K562 (cell line): ENCODE results near the gene MACF1. TPM values are rescaled to one million over a fixed set of nuclear protein-coding genes. Genes with fewer than 3 reads are reported as not detected.

Source experiments
- ATAC-seq: fragments of 200-7000 bp; cut with Tn5 transposase; 3 replicates; pipeline ENCODE4 v1.9.1; 2020; ENCODE audit warnings: moderate library complexity
- BruUV-seq: library from RNA; stranded (reverse); fragments of 400-500 nt; replicated peaks from 2 replicates; lab custom pipeline; 2021; lab: Mats Ljungman, UMichigan
- CTCF ChIA-PET: fragments of 300-600 bp; formaldehyde crosslinking; extraction: SDS; loops from one replicate; lab custom pipeline; 2021; ENCODE audit warnings: low intra/inter-chr PET ratio; lab: Yijun Ruan, JAX
- POLR2A ChIA-PET: fragments of 300-600, 350-650 bp; sonication (Branson Sonifier 250); formaldehyde crosslinking; extraction: SDS; loops from one replicate; lab custom pipeline; 2021; ENCODE audit warnings: antibody characterized with exemption, inconsistent platforms; lab: Yijun Ruan, JAX
- DNase-seq, 4 experiments: peaks; one replicate each; pipeline versions ENCODE4 v3.0.0 to v3.0.0-alpha.2; 2011 to 2018; ENCODE audit warnings: low spot score in 3 of 4, mixed read lengths in 3 of 4; ENCODE audit errors: extremely low read depth in 1 of 4
- FAIRE-seq: peaks from 2 replicates; lab custom pipeline; 2011; peaks lifted over from hg19 to GRCh38; lab: Jason Lieb, UNC
- H2AFZ ChIP-seq: 2 replicates; pipeline ENCODE4 v1.6.0; 2011; ENCODE audit warnings: low read depth, low read length, control low read depth, inconsistent platforms
- H3K27ac ChIP-seq: fragments of 200-600 bp; 3 replicates; pipeline ENCODE4 v1.8.0; 2011; ENCODE audit warnings: low read depth, mild to moderate bottlenecking, control low read depth, inconsistent platforms, low read length, moderate library complexity, mixed read lengths; ENCODE audit errors: extremely low read depth
- H3K27me3 ChIP-seq, 2 experiments: fragments of 300-600 bp in 1 of 2; 2 replicates in 1 of 2; 3 replicates in 1 of 2; pipeline versions ENCODE4 v1.6.0 to v1.8.0; 2011; ENCODE audit warnings: inconsistent platforms in 2 of 2, low read length in 2 of 2, mild to moderate bottlenecking in 1 of 2, mixed read lengths in 1 of 2, moderate library complexity in 1 of 2; ENCODE audit not compliant: control insufficient read depth in 2 of 2, insufficient read depth in 2 of 2
- H3K36me3 ChIP-seq: fragments of 300-600 bp; 3 replicates; pipeline ENCODE4 v1.8.0; 2011; ENCODE audit warnings: mild to moderate bottlenecking, low read length, inconsistent platforms; ENCODE audit not compliant: control insufficient read depth, insufficient read depth
- H3K4me1 ChIP-seq, 2 experiments: fragments of 200-600 bp in 1 of 2; replicated peaks in 1 of 2; 2 replicates in 1 of 2; 3 replicates in 1 of 2; pipeline versions ENCODE4 v1.5.1 to v1.8.0; 2011; ENCODE audit warnings: inconsistent platforms in 2 of 2, low read length in 2 of 2, mild to moderate bottlenecking in 1 of 2, mixed read lengths in 1 of 2, moderate library complexity in 1 of 2; ENCODE audit not compliant: control insufficient read depth in 2 of 2, insufficient read depth in 2 of 2
- H3K4me2 ChIP-seq: 2 replicates; pipeline ENCODE4 v1.6.1; 2011; ENCODE audit warnings: low read length, control low read depth, inconsistent platforms, mixed read lengths; ENCODE audit not compliant: insufficient read depth
- H3K4me3 ChIP-seq: fragments of 200-600 bp; sonication (generic), shearing (Covaris generic); 2 replicates; pipeline ENCODE4 v1.5.1; 2016; ENCODE audit warnings: control low read depth, inconsistent platforms
- H3K79me2 ChIP-seq: fragments of 200-600 bp; 3 replicates; pipeline ENCODE4 v1.8.0; 2011; ENCODE audit warnings: low read length, inconsistent platforms; ENCODE audit not compliant: control insufficient read depth, insufficient read depth
- H3K9ac ChIP-seq, 2 experiments: 2 replicates each; pipeline versions ENCODE4 v1.6.0 to v1.6.1; 2011; ENCODE audit warnings: low read depth in 2 of 2, low read length in 2 of 2, control low read depth in 1 of 2, inconsistent platforms in 1 of 2, mild to moderate bottlenecking in 1 of 2, mixed read lengths in 1 of 2; ENCODE audit not compliant: insufficient read depth in 1 of 2
- H3K9me1 ChIP-seq: one replicate; pipeline ENCODE4 v1.6.0; 2011; ENCODE audit warnings: inconsistent platforms, mild to moderate bottlenecking, low read length, moderate library complexity; ENCODE audit not compliant: control insufficient read depth, insufficient read depth
- H3K9me3 ChIP-seq: replicated peaks from 2 replicates; pipeline ENCODE4 v1.5.1; 2011; ENCODE audit warnings: low read depth, low read length, inconsistent platforms; ENCODE audit not compliant: control insufficient read depth, insufficient read depth
- H4K20me1 ChIP-seq: replicated peaks from 2 replicates; pipeline ENCODE4 v1.6.1; 2011; ENCODE audit warnings: low read length, inconsistent platforms, mixed read lengths; ENCODE audit not compliant: control insufficient read depth, insufficient read depth
- NFXL1 ChIP-seq: fragments of 450-650 bp; formaldehyde crosslinking; IDR thresholded peaks from 2 replicates; pipeline ENCODE4 v1.4.0; 2021; ENCODE audit warnings: mild to moderate bottlenecking
- SAFB2 ChIP-seq: fragments of 200-400 bp; formaldehyde crosslinking; IDR thresholded peaks from 2 replicates; pipeline ENCODE4 v1.6.1; 2018; ENCODE audit warnings: borderline replicate concordance, low read length, low read depth, moderate library complexity; ENCODE audit not compliant: severe bottlenecking
- USF2 ChIP-seq: sonication (generic); formaldehyde crosslinking; IDR thresholded peaks from 2 replicates; pipeline ENCODE4 v1.5.0; 2020; ENCODE audit warnings: missing genetic modification reagents
- ZBTB33 ChIP-seq: sonication (generic); formaldehyde crosslinking; IDR thresholded peaks from 2 replicates; pipeline ENCODE4 v1.8.1; 2023; ENCODE audit warnings: mild to moderate bottlenecking, missing genetic modification reagents
- ZNF124 ChIP-seq: sonication (generic); formaldehyde crosslinking; IDR thresholded peaks from 2 replicates; pipeline ENCODE4 v1.8.1; 2022; ENCODE audit warnings: missing genetic modification reagents
- ZNF274 ChIP-seq: IDR thresholded peaks from 2 replicates; pipeline ENCODE4 v1.6.1; 2011; ENCODE audit warnings: low read depth, mild to moderate bottlenecking, low read length, moderate library complexity, borderline replicate concordance
- WGBS: fragments of 100-300 bp; shearing (Covaris generic); methylation state at CpG from one replicate; pipeline ENCODE4 v1.1.6; 2016; ENCODE audit warnings: low coverage, mixed read lengths; ENCODE audit not compliant: insufficient coverage; ENCODE audit errors: missing lambda C conversion rate; 5-methylcytosine and 5-hydroxymethylcytosine counted together
- in situ Hi-C: fragments of 300-500 bp; cut with MboI; formaldehyde crosslinking; loops from 4 replicates; pipeline ENCODE4 v1.15.0; 2018; ENCODE audit warnings: inconsistent platforms, mixed read lengths
- intact Hi-C: fragments of 100-400 bp; cut with micrococcal nuclease; formaldehyde crosslinking; loops from 2 replicates; pipeline ENCODE4 v1.14.2; 2022
- polyA plus RNA-seq, 8 experiments: library from polyadenylated mRNA; depleted of rRNA in 4 of 8; stranded (reverse) in 5 of 8; unstranded in 3 of 8; fragments of >200 nt; fragmentation: Nextera tagmentation in 2 of 8; fragmentation: Illumina TruSeq in 1 of 8; extraction: Ambion mirVana in 2 of 8; extraction: Trizol in 1 of 8; gene quantifications; 2 replicates each; pipeline versions ENCODE4 v1.2.1 to v1.2.3, GENCODE V29; 2011 to 2014; ENCODE audit warnings: inconsistent platforms in 1 of 8, missing spikeins in 1 of 8
- total RNA-seq, 7 experiments: library from RNA; depleted of rRNA in 6 of 7; stranded (reverse); fragments of >200 nt in 6 of 7; fragmentation: Illumina TruSeq in 2 of 7; extraction: Trizol in 2 of 7; gene quantifications; 2 replicates each; pipeline versions ENCODE4 v1.2.1 to v1.2.3, GENCODE V29; 2011 to 2021; ENCODE audit warnings: low replicate concordance in 1 of 7

Gene MACF1
- total and polyA plus RNA-seq, 9 of the 15 experiments (the other 6 are each of a cell fraction or from before 2014, with no cell fraction given), result 13.2 to 232 (median 112) TPM

- POLR2A ChIA-PET, result no interaction called here
- CTCF ChIA-PET, result no interaction called here
- FAIRE-seq (no peak), ATAC-seq (no peak), DNase-seq (no peak)
- Histone ChIP-seq H4K20me1 (no peaks in the 10 kb centered on the region), H3K4me3 (no peak overlapping the region), H3K27me3 (no peaks in the 10 kb centered on the region), H3K4me1 (no peaks in the 10 kb centered on the region), H3K79me2 (no peaks in the 10 kb centered on the region), H3K36me3 (peaks cover 80% of the 10 kb centered on the region), H3K9me3 (no peaks in the 10 kb centered on the region), H3K27ac (no peak overlapping the region), H3K4me2 (no peak overlapping the region), H2AFZ (no peak overlapping the region), H3K9me1 (no peaks in the 10 kb centered on the region), H3K9ac (no peak overlapping the region)
- 86% methylated on average over 3 of the region's 3 CpGs for WGBS
- intact Hi-C loops, result no loop called here
- no TSS peak for BruUV-seq
- in situ Hi-C loops, result no loop called here
- TF ChIP-seq NFXL1, result no peak
- no peak for TF ChIP-seq SAFB2
Observed at GRCh38 chr1:39293375-39294070, 89.0 kb downstream of the MACF1 start.

GRCh38 chr1:39294531-39294930 is 90.0 kb downstream of the MACF1 start:
- no peak overlapping the region for H3K4me2 ChIP-seq
- no peaks in the 10 kb centered on the region for H3K27me3 ChIP-seq
- no peaks in the 10 kb centered on the region for H3K79me2 ChIP-seq
- no peaks in the 10 kb centered on the region for H3K4me1 ChIP-seq
- no peaks in the 10 kb centered on the region for H4K20me1 ChIP-seq
- H3K9me3 ChIP-seq, result no peaks in the 10 kb centered on the region
- DNase-seq, result no peak
- intact Hi-C loops (no loop called here), in situ Hi-C loops (no loop called here)
- 93% methylated on average over 1 of the region's 1 CpG for WGBS
- no peaks in the 10 kb centered on the region for H3K9me1 ChIP-seq
- ATAC-seq, result no peak
- no peak overlapping the region for H3K9ac ChIP-seq
- no peak overlapping the region for H3K27ac ChIP-seq
- no peak overlapping the region for H3K4me3 ChIP-seq
- BruUV-seq, result TSS peak; percentile 10
- H3K36me3 ChIP-seq, result peaks cover 83% of the 10 kb centered on the region
- no peak overlapping the region for H2AFZ ChIP-seq
- ChIA-PET CTCF (no interaction called here), POLR2A (interaction anchor here (0.6 to 1.1 kb wide), 3 partner anchors 8 to 119 kb away, joined by 3 read pairs; no protein-coding TSS in a partner anchor)
- no peak for FAIRE-seq
- TF ChIP-seq ZNF274, result no peak
- TF ChIP-seq ZNF124, result no peak
- TF ChIP-seq USF2, result no peak
- TF ChIP-seq ZBTB33, result no peak
